HG03064 (cell line): ENCODE measurements around the gene CPNE2.
"Not testable (repeated sequence)": the region's sequence is repeated elsewhere in the genome, so short reads cannot be mapped to it uniquely, and the experiment has no call there.

ENCODE experiments used
- ATAC-seq: cut with Tn5 transposase; IDR thresholded peaks from one replicate; pipeline ENCODE4 v1.9.1; 2021; ENCODE audit warnings: low read depth; ENCODE audit not compliant: unreplicated experiment

The CPNE2 gene

DNA sequence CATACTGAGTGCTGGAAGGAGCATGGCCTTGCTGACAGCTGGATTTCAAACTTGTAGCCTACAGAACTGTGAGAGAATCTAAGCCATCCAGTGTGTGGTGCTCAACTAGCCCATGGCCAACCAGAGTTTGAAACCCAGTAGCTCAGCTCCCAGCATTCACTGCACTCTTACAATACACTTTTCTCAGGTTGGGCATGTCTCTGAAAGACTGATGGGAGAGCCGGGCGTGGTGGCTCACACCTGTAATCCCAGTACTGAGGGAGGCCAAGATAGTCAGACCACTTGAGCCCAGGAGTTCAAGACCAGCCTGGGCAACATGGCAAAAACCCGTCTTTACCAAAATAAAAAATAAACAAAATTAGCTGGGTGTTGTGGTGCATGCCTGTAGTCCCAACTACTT, 3.8 kb downstream of the CPNE2 start:
- ATAC-seq = no peak

DNA sequence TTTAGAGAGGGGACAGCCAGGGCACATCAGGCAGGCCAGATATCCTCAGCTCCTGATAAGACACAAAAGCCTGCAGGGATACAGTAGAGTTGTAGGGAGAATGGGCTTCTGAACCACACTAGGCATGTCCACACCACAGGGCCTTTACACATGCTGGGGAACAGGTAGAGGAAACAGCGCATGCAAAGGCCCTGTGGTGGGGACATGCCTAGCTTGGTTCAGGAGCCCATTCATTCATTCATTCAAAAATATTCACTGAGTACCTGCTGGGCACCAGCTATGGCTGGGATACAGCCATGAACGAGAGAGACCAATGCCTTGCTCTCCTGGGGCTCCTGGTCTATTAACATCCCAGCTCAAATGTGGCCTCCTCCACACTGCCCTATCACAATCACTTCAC, 4.4 kb downstream of the CPNE2 start:
- ATAC-seq = no peak

DNA sequence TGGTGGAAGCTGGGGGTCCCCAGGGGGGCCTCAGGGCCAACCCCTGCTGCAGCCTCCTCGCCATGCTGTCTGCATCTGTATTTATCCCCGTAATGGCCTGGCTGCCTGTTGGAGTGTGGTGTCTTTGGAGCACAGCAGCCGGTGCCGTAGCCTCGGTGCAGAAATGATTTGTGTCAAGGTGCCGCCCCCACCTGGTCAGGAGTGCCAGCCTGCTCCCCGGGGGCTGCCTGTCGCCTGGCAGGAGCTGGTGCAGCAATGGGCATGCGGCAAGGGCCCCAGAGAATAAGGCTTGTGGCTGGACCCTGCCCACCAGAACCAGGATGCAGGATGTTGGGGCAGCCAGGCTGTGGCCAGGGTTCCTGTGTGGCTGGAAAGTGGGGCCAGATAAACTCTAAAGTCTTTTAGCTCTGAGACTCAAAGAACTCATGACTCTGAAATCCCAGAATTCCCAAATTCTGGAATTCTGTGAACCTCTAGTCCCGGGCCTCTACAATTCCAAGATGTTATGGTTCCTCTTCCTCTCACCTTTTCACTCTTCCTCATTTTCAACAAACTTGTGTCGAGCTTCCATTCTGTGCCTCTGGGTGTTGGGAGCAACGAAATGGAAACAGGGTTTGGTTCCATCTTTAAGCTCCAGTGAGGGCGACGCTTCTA, 5.9 kb downstream of the CPNE2 start:
- no peak for ATAC-seq

DNA sequence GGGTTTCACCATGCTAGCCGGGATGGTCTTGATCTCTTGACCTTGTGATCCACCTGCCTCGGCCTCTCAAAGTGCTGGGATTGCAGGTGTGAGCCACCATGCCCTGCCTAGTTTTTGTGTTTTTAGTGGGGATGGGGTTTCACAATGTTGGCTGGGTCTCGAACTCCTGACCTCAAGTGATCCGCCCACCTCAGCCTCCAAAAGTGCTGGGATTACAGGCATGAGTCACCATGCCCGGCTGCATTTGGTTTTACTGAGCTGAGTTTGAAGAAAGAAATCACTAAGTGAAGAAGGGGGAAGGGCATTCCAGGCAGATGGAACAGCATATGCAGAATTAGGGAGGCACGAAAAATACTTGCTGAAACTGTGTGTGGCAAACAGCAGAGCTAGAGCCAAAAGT, 7.6 kb downstream of the CPNE2 start:
- not testable (repeated sequence) for ATAC-seq

DNA sequence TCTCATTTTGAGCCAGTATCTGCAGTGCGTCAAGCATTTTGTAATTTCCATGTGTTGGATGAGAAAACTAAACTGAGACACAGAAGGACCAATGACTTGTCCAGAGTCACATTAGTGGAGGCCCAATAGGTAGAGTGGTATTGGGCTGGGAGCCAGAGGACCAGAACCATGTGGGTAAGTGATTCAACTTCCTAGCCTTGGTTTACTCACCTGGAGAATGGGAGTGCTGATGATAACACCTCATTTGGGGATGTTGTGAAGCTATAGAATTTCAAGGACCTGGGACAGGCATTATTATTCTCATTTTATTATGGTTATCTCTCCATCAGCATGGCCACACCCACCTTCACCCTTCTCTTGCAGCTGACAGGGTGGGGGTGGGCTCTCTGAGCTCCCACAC, 8.1 kb downstream of the CPNE2 start:
- no peak for ATAC-seq

DNA sequence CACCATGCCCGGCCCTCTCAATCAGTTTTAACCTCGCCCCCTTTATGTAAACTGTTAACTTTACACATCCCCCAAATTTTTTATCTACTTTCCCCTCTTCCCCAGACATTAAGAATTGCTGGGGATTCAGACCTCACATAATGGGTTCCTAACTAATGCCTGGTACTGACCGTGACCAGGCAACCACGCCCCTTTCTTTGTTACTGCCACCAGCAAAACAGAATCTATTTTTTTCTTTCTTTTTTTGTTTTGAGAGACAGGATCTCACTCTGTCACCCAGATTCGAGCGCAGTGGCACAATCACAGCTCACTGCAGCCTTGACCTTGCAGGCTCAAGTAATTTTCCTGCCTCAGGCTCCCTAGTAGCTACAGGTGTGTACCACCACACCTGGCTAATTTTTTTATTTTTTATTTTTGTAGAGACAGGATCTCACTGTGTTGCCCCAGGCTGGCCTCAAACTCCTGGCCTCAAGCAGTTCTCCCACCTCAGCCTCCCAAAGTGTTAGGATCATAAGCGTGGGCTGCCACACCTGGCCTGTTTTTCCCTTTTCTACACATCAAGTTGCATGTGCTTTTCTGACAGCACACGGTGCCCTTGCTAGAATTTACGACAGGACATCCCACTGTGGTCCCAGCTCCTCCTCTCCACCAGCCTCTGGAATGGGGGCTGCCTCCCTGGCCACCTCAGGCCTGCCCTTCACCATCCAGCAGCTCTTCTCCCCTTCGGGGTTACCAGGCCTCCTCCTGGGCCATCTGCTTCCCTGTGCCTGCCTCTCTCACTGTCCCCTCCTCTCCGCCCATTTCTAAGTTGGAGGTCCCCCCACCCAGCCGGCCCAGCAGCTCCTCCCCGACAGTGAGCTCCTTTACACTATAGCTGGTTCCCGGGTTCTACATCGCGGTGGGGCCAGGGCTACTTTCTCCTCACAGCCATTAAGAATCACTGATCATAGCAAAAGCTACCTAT, 10.8 kb downstream of the CPNE2 start:
- no peak for ATAC-seq

DNA sequence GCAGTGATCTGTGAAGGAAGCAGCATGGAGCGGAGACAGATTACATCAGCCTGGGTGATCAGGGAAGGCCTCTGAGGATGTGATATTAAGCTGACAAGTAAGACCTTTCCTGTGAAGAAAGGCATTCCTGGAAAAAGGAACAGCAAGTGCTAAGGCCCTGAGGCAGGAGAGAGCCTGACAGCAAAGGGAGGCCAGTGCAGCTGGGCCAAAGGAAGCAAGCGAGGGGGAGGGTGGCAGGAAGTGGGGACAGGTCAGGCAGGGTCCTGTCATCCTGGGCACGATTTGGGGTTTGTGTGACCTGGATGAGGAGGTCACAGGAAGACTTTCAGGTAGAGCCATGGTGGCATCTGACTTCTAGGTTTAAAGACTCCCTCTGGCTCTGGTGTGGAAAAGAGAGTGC, 12.3 kb downstream of the CPNE2 start:
- ATAC-seq = no peak

DNA sequence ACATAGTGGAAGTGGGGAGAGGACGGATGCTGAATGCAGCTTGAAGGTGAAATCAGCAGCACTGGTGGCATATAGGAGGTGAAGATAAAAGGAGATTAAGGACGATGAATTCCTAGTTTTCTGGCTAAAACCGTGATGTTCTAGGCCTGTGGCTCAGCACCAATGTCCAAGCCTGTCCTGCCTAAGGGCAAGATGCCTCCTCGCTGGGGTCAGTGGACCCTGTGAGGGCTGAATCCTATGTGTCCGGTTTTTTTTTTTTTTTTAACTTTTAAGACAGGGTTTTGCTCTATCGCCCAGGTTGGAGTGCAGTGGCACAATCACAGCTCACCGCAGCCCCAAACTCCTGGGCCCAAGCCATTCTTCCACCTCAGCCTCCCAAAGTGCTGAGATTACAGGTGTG, 12.8 kb downstream of the CPNE2 start:
- no peak for ATAC-seq

DNA sequence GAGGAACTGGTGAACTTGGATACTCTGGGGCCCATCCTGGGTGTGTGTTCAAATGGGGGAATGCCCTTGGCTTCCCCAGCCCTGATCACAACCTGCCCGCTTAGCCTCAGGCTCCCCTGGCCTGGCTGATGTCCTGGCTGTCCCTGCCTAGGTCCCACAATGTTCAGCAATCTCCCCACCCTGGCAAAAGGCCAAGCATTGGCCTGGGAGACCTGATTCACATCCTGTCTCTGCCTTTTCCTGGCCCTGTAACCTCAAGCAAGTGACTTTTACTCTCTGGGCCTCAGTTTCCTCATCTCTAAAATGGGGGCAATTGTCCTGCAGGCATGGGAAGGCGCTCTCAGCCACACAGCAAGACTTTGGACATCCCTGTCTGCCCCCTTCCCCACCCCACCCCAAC, 14.4 kb downstream of the CPNE2 start:
- ATAC-seq = no peak

DNA sequence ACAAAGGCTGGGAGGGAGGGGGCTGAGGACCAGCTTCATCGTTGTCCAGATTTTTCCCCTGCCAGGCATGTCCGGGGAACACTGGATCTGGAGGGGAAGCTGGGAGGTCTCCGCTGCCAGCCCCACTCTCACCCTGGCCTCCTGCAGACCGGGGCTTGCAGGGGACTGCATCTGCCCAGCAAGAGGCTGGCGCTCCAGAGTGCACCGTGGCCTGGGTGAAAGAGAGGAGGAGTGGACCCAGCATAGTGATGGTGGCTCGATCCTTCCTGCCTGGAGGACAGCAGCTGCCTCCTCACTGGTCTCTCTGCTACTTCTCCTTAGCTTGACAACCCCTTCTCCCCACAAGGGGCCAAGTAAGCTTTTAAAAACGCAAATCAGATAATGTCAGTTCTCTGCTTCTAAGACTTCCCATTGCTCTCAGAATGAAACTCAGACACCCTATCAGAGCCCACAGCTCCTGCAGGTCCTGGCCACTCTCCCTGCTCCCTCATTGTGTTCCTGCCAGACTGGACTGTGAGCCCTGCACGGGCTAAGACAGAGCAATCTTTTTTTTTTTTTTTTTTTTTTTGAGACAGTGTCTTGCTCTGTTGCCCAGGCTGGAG, 15.0 kb downstream of the CPNE2 start:
- no peak for ATAC-seq

DNA sequence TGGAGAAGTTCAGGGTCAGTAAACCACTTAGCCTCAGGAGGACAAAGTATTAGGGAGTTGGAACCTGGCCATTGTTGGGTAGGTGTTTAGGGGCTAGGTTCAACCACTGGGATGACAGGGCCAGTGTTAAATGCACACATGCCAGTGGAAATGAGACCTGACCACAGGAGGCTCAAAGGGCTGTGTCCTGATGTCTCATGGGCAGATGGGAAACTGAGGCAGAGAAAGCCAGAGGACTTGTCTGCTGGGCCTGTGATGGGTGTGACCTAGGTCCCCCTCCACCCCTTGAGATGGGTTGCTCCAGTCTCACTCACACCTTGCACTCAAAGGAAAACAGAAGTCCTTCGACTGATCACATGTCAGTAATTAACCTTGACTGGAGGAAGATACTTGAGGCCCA, 16.0 kb downstream of the CPNE2 start:
- no peak for ATAC-seq

DNA sequence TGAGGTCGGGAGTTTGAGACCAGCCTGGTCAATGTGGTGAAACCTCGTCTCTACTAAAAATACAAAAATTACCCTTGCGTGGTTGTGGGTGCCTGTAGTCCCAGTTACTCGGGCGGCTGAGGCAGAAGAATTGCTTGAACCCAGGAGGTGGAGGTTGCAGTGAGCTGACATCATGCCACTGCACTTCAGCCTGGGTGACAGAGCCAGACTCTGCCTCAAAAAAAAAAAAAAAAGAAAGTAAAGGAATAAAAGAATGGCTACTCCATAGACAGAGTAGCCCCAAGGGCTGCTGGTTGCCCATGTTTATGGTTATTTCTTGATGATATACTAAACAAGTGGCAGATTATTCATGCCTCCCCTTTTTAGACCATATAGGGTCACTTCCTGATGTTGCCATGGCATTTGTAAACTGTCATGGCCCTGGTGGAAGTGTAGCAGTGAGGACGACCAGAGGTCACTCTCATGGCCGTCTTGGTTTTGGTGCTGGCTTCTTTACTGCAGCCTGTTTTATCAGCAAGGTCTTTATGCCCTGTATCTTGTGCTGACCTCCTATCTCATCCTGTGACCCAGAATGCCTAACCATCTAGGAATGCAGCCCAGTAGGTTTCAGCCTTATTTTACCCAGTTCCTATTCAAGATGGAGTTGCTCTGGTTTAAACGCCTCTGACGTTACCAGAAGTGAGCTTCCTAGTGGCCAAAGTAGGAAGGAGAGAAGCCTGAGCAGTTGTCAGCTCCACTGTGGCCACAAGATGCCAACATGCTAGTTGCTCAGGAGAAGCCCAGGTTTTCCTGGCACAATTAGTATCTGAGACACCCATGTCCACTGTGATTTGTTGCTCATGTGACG, 17.1 kb downstream of the CPNE2 start:
- ATAC-seq = not testable (repeated sequence)

DNA sequence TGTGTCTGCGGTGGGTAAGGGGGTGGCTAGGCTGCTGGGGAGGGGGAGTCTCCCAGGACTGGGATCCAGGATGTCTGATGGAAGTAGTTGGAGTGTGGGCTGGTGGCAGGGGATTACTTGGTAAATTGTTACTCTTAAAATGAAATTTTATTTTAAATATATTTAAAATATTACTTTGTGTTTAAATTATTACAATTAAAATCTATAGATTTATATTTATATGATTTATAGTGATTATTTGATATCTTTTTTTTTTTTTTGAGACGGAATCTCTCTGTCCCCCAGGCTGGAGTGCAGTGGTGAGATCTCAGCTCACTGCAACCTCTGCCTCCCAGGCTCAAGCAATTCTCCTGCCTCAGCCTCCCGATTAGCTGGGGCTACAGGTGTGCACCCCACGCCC, 18.6 kb downstream of the CPNE2 start:
- no peak for ATAC-seq

DNA sequence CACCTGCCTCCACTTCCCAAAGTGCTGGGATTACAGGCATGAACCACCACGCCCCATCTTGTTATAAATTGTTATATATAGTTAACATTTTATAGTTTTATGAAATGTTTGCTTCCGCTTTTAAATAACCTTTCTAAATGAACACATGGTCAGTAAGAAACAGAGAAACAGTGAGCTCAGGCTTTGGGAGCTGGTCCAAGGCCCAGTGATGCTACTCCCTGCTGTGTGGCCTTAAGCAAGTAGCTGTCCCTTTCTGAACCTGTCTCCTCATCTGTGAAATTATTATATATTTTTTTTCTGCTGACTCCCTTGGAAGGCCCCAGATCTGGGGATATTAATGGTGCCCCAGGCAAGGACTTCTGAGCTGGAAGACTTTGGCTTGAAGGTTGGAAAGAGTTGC, 19.0 kb downstream of the CPNE2 start:
- ATAC-seq = no peak

DNA sequence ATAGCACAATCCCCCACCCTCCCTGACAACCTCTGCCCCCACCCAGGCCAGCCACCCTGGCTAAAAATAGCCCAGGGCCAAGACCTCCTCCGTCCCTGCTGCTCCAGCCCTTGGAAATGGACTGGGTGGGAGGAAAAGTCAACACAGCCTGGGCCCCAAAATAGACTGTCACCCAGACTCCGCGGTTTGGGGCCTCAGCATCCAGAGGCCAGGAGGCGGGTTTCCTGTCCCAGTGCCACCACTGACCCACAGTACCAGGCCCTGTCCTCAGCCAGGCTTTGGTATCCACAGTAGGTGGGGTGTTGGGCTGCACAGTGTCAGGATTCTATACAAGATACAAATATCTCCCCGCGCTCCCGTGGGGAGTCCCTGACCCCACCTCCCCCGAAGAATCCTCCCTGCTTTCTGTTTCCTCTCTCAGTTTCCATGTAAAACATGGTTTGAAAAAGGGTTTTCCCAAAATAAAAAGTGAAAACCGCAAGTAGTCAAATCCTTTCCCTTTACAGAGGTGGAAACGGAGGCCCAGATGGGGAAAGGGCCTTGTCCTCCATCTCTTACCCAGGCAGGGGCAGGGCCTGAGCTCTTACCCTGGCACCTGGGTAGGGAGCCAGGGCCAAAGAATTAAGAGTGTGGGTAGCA, 20.1 kb downstream of the CPNE2 start:
- ATAC-seq = no peak

DNA sequence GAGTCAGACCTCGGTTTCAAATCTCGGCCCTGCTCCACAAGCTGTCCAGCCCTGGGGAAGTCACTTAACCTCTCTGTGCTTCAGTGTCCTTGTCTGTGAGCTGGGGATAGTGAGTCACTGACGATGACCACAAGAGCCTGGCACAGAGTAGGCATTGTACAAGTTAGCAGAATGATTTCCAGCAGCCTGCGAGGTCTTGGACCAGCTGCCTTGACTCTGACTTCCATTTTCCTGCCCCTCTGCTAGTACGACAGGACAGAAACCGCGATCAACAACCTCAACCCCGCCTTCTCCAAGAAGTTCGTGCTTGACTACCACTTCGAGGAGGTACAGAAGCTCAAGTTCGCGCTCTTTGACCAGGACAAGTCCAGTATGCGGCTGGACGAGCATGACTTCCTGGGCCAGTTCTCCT, 20.7 kb downstream of the CPNE2 start:
- no peak for ATAC-seq

DNA sequence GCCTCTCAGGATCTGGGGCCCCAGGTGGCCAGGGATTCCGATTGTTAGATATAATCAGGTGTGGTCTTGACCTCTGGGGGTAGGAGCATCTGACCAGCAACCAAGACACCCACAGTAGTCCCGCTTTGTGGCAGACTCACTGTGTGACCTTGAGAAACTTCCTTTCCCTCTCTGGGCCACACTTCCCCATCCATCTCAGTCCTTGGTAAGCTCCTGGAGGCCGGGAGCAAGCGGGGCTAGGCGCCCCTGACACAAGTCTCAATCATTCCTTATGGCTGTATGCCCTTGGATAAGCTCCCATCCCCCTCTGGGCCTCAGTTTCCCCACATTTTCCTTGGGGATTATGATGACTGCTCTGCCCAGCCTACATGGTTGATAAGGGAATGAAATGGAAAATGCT, 21.3 kb downstream of the CPNE2 start:
- ATAC-seq = no peak

DNA sequence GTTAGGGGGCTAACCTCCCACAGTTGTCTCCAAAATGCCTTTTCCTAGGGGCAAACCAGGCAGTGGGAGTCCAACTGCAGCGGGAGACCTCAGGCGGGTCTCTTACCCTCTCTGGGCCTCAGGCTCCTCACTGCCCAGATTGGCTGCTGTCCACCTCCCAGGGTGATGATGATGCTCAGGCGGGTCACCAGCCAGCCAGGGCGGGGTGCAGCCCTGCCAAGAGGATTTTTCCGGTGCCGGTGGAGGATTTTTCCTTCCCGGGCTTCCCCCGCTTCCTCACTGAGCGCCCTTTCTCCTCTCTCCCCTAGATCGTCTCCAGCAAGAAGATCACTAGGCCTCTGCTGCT, 22.8 kb downstream of the CPNE2 start:
- no peak for ATAC-seq

DNA sequence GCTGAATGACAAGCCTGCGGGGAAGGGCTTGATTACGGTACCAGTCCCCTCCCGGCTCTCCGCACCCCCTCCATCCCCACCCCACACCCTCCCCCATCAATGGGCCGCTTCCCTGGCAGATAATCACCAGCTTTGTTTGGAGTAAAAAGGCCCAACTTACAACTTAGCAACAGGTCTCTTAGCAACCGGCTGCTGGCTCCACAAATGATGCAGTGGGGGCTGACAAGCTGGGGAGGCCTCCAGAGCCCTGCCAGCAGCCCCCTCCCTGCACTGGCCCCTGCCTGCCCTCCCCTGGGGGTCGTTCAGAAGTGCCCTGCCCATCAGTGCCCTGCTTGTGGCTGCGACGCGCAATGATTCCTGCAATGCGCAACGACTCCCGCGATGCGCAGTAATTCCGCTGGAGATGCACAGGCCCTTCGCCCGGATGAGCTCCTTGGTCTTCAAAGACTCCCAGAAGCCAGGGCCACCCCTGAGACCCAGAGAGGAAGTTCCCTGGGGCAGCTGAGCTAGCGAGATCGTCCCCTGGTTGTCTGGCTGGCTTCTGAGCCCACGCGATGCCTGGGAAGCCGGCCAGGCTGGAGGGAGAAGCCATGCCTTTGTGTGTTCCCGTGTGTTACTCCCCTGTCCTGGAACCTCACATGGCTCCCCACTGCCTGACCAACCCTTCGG, 23.3 kb downstream of the CPNE2 start:
- ATAC-seq = no peak
